GM19397 (cell line): ENCODE measurements around the gene TMEM178B.

ENCODE experiments used
- ATAC-seq: cut with Tn5 transposase; IDR thresholded peaks from one replicate; pipeline ENCODE4 v1.9.1; 2021; ENCODE audit warnings: mild to moderate bottlenecking, moderate library complexity; ENCODE audit not compliant: unreplicated experiment

The TMEM178B gene

GRCh38 chr7:141348728-141349127, 274.9 kb downstream of the TMEM178B start:
- ATAC-seq, result no peak

DNA sequence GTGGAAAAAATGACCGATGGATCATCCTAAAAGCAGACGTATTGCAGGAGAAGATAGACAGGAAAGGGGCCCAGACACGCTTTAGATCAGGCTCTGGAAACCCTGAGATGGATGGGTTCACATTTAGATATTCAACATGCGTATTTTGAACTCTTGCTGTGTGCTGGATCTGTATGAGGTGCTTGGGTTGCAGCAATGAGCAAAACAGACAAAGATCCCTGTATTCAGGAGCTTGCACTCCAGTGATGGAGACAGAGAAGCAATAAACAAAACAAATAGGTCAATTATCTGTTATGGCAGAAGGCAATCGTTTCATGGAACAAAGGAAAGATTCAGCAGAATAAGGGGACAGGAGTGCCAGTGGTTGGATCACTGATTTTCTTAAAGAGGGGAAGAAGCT, 275.5 kb downstream of the TMEM178B start:
- no peak for ATAC-seq

DNA sequence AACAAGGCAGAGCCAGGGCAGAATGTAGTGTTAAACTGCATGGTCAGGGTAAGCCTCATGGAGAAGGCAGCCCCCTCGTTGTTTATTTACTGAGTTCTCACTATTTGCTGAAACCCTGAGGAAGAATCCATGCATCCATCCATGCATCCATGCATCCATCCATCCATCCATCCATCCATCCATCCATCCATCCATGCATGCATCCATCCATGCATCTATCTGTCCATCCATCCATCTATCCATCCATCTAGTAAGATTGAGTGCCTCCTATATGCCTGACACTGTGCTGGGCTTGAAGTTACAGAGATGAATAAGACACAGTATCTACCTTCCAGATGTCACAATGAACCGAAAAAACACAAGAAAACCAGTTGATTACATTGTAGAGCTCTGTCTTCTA, 275.9 kb downstream of the TMEM178B start:
- ATAC-seq, result no peak

GRCh38 chr7:141351175-141351574, 277.3 kb downstream of the TMEM178B start:
- no peak for ATAC-seq

DNA sequence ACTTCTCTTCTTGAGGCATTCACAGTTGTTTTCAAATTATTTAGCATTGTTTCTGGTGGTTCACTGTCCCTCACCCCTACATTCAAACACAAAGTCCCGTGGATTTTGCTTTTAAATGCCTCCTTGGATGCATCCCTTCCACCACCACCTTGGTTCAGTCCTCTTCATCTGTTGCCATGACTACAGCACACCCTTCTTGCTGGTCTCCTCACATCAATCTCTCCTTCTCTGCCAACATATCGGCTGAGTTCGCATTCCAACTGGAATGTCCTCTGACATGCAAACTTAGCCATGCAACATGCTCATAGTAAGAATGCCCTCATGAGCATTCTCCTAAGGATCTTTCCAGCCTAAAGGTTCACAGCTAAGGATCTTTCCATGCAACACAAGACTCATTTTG, 279.1 kb downstream of the TMEM178B start:
- ATAC-seq, result no peak

GRCh38 chr7:141354251-141354650, 280.4 kb downstream of the TMEM178B start:
- no peak for ATAC-seq

DNA sequence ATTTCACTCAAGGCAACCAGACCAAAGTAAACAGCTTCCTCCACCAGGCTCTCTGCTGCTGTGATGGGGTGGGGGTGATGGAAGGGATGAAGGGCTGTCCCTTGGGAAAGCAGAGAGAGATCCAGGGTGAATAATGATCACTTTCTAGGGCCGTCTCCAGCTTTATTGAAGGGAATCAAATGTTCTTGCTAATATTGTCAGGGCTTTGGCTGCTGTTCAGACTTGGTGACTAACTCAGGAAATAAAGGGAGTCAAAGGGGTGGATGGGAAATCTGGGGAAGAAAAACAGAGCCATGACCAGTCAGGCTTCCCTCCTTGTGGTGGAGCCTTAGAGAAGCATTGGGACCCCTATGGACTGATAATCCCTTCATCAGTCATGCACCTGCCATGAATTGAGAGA, 281.2 kb downstream of the TMEM178B start:
- ATAC-seq, result no peak

- ATAC-seq, result no peak
Measured at GRCh38 chr7:141356161-141356560, 282.3 kb downstream of the TMEM178B start.

GRCh38 chr7:141358386-141358785, 284.5 kb downstream of the TMEM178B start:
- no peak for ATAC-seq

DNA sequence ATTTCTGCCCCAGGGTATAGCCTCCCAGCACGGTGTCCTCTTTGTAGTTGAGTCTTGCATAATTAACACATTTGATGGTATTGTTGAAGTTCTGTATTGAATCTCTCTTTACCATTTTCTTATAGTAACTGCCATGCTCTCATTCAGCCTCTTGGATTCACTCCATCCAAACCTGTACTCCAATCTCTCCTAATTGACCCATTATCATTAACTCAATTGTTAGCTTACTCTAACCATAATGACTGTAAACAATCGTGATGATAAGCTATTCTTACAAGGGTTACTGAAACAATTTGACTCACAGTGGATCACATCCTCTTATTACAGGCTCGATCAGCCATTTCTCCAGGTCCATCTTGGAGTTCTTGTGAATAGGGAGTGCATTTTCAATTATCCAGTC, 285.4 kb downstream of the TMEM178B start:
- no peak for ATAC-seq

GRCh38 chr7:141359740-141360415, 286.0 kb downstream of the TMEM178B start:
- ATAC-seq, result no peak

GRCh38 chr7:141360416-141360760, 286.5 kb downstream of the TMEM178B start:
- ATAC-seq, result no peak

DNA sequence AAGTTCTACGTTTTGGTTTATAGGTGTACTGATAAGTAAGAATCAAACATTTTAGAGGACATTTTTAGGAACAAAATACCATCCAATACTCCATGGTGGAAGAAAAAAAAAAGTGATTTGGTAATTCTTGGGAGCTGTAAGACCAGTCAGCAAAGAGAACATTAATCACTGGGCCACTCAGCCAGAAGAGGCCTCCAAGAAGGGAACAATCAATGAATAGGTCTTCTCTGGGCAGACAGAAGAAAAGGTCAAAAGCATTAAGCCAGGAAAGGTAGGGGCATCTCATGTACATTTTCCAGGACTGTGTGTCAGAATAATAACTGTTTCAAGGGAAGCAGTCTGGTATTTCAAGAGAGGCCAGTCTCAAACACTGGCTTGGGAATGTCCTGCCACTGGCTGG, 286.9 kb downstream of the TMEM178B start:
- ATAC-seq, result no peak

GRCh38 chr7:141361479-141361878, 287.6 kb downstream of the TMEM178B start:
- ATAC-seq, result no peak

GRCh38 chr7:141361960-141362359, 288.1 kb downstream of the TMEM178B start:
- no peak for ATAC-seq

DNA sequence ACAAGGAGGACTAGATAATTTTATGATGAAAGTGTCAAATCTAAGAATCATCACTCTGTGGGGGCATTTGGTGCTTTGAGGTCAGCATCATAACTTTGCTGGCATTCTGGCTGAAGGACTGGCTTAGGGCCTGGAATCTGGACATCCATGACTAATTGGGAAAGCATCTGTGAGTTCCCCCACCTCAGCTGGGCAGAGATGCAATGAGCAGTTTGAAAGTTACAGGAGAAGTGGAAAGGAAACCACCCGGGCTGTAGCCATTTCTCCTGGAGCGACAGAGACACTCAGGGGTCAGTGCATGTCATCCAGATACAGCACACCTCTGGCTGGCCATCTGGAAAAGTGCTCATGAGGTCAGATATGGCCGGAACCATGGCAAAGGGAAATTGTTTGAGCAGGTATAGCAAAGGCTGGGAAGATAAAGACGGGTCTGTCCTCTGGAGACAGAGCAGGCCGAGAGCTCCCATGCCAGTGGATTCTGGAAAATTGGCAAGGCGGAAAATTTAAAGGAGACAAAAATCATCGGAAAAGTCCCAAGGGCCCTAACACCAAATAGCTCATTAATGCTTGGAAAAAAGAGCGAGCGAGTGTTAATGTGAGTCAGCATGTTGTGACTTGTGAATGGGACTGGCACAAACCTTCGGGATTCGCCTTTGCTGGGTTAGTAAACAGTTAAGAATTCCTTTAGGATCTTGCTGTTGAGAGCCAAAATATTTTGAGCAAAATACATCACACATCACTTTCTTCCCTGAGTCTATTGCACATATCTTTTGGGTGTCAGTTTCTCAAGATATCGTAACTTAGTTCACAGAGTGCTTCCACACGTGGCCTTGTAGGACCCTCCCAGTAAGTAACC, 288.9 kb downstream of the TMEM178B start:
- no peak for ATAC-seq

DNA sequence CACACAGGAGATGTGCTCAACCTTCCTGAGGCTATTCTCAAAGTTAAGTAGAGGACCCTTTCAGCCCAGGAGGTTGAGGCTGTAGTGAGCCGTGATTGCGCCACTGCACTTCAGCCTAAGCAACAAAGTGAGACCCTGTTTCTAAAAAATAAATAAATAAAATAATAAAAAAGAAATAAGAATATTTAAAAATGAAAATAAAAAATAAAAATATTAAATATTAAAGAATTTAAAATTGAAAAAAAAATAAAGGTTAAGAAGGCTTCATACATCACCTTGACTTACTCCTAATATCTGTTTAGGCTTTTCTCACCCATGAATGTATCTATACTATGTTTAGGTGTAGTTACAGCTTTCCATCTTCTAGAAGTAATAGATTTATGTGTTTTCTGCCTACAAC, 289.9 kb downstream of the TMEM178B start:
- ATAC-seq, result no peak

- no peak for ATAC-seq
Measured at GRCh38 chr7:141366091-141366621, 292.3 kb downstream of the TMEM178B start.

GRCh38 chr7:141369422-141369821, 295.6 kb downstream of the TMEM178B start:
- ATAC-seq, result no peak

DNA sequence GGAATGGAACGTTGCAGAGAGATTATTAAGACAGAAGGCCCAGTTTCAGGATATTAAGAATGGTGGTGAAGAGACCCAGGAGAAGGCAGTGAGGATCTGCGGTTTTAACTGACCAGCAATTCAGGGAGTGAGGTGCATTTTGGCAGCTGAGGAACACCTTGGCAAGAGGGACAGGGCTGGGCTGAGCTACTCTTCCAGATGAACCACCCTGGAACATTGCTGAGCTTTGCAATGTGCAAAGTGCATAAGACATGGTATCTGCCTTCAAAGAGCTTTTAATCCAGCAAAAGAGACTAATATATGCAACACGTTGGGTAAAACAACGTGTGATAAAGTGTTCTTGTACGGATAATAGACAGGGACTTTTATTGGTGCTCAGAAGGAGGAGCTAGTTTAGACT, 296.3 kb downstream of the TMEM178B start:
- no peak for ATAC-seq

DNA sequence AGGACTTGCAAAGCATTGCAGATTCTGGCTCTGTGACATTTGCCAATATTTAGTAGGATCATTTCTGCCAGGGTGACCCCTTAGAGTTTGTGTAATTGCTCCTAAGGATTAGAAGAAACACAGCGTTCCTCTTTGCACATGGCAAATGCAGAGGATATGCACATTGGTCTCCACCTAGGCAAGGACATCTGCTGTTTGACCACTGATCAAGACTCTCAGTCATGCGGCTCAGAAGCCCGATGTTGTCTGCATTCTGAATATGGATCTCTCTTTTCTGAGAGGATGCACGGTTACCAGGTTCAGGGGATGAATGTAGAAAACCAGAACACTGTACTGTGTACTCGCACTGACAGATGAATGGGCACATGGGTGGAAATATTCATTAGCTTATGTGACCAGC, 296.8 kb downstream of the TMEM178B start:
- no peak for ATAC-seq

DNA sequence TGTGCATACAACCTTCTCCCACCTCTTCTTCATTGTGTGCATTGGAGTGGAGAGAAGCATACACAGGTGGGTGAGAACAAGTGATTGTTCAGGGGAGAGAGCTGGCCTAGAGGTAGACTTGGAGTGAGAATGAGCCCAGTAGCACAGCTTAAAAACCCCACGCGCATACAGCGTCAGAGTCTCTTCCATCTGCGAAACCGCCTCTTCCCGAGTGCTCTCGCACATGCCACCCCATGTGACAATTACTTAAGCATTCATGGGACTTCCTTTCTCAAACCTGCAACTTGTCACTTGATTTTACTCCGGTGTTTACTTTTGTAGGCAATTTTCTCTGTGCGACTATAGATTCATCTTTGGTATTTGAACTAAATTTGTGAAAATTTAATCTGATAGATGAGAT, 300.6 kb downstream of the TMEM178B start:
- no peak for ATAC-seq
